Measurements from ENCODE around the gene CLEC16A.

CLEC16A gene

DNA sequence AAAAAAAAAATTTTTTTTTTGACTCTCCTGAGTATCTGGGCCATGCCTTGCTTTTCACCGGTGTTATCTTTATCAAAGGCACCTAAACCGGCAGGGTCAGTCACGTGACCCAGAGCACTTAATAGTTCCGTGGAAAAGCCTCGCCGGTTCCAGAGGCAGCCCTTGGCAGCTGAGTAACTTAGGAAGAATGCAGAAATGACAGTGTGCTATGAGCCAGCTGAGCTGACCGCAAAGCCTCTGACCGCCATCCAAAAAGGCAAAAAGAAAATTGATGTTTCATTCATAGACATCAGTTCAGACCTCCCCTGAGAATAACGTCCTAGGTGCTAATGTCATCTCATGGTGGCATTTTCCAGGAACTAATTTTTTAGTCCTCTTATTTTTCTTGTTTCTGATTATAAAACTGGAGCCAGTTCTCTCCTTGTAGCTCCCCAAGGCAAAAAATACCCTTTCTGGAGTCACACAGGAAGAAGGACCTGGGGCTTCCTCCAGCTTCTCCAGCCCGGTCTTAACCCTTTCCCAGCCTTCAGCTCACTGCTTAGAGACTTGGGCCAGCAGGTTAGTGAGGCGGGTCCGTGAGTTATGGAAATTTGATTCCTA is 189.1 kb downstream of the CLEC16A start:
- Histone ChIP-seq H3K27me3 (ENCODE audit: insufficient read depth, poor library complexity, severe bottlenecking) (no peaks in the 10 kb centered on the region), H3K27ac (replicated peaks) (no peak overlapping the region), H3K4me3 (replicated peaks; ENCODE audit: insufficient read depth, low read length) (no peak overlapping the region)
- peak; percentile 47 to 79 for DNase-seq (ENCODE audit: low read depth in 1 of 2, low spot score in 1 of 2)
- TF ChIP-seq GABPA (IDR thresholded peaks at IDR 0.05; ENCODE audit: low read depth) (no peak), POLR2AphosphoS5 (IDR thresholded peaks at IDR 0.05; ENCODE audit: low read depth) (0 out of 2 replicates have a peak, but pooled peaks have one; percentile 40)

DNA sequence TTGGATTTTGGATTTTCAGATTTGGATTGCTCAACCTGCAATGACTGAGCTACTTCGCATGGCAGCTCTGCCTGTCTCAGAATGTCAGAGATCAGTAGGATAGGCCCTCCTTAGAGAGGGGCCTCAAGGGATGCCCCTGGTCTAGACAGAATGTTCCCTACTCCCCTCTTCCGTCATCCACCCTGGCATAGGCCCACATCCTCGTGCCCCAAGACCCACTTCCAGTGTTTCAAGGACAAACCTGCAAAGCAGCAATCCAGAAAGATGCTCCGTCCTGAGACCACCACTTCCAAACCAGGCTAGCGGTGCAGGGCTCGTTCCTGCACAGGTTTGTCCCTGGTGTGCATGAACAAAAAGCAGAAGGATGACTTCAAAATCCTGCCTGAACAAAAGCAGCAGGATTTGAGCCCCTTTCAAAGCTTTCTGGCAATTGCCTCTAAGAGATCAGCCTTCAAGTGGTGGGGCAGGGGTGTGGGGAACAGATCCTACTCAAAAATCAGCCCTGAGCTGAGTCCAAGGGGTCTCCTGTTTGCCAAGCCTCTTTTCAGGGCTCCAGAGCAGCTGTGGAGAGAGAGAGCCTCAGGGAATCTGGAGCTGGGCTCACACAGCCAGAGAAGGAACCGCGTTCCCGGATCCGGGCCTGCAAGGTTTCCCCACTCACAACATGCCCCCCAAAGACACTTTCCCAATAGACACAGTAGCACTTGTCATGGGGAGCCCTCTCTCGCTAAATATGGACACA is 190.5 kb downstream of the CLEC16A start:
- H3K4me3 ChIP-seq (replicated peaks; ENCODE audit: insufficient read depth, low read length), result no peak overlapping the region
- no peak for TF ChIP-seq SPI1 (IDR thresholded peaks at IDR 0.05; ENCODE audit: borderline replicate concordance, low read depth)
- TF ChIP-seq, protein P1, sequence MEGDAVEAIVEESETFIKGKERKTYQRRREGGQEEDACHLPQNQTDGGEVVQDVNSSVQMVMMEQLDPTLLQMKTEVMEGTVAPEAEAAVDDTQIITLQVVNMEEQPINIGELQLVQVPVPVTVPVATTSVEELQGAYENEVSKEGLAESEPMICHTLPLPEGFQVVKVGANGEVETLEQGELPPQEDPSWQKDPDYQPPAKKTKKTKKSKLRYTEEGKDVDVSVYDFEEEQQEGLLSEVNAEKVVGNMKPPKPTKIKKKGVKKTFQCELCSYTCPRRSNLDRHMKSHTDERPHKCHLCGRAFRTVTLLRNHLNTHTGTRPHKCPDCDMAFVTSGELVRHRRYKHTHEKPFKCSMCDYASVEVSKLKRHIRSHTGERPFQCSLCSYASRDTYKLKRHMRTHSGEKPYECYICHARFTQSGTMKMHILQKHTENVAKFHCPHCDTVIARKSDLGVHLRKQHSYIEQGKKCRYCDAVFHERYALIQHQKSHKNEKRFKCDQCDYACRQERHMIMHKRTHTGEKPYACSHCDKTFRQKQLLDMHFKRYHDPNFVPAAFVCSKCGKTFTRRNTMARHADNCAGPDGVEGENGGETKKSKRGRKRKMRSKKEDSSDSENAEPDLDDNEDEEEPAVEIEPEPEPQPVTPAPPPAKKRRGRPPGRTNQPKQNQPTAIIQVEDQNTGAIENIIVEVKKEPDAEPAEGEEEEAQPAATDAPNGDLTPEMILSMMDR (IDR thresholded peaks at IDR 0.05; ENCODE audit: insufficient read depth, low read length), result no peak
- no peak for TF ChIP-seq POLR2AphosphoS5 (IDR thresholded peaks at IDR 0.05; ENCODE audit: low read depth)
- TF ChIP-seq GABPA (IDR thresholded peaks at IDR 0.05; ENCODE audit: low read depth), result no peak
- TF ChIP-seq, protein P2, sequence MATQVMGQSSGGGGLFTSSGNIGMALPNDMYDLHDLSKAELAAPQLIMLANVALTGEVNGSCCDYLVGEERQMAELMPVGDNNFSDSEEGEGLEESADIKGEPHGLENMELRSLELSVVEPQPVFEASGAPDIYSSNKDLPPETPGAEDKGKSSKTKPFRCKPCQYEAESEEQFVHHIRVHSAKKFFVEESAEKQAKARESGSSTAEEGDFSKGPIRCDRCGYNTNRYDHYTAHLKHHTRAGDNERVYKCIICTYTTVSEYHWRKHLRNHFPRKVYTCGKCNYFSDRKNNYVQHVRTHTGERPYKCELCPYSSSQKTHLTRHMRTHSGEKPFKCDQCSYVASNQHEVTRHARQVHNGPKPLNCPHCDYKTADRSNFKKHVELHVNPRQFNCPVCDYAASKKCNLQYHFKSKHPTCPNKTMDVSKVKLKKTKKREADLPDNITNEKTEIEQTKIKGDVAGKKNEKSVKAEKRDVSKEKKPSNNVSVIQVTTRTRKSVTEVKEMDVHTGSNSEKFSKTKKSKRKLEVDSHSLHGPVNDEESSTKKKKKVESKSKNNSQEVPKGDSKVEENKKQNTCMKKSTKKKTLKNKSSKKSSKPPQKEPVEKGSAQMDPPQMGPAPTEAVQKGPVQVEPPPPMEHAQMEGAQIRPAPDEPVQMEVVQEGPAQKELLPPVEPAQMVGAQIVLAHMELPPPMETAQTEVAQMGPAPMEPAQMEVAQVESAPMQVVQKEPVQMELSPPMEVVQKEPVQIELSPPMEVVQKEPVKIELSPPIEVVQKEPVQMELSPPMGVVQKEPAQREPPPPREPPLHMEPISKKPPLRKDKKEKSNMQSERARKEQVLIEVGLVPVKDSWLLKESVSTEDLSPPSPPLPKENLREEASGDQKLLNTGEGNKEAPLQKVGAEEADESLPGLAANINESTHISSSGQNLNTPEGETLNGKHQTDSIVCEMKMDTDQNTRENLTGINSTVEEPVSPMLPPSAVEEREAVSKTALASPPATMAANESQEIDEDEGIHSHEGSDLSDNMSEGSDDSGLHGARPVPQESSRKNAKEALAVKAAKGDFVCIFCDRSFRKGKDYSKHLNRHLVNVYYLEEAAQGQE (IDR thresholded peaks at IDR 0.05; ENCODE audit: insufficient replicate concordance, low read depth), result no peak
- DNase-seq (ENCODE audit: low read depth in 1 of 2, low spot score in 1 of 2), result no peak
- H3K27me3 ChIP-seq (ENCODE audit: insufficient read depth, poor library complexity, severe bottlenecking), result no peaks in the 10 kb centered on the region
- H3K27ac ChIP-seq (replicated peaks), result no peak overlapping the region

DNA sequence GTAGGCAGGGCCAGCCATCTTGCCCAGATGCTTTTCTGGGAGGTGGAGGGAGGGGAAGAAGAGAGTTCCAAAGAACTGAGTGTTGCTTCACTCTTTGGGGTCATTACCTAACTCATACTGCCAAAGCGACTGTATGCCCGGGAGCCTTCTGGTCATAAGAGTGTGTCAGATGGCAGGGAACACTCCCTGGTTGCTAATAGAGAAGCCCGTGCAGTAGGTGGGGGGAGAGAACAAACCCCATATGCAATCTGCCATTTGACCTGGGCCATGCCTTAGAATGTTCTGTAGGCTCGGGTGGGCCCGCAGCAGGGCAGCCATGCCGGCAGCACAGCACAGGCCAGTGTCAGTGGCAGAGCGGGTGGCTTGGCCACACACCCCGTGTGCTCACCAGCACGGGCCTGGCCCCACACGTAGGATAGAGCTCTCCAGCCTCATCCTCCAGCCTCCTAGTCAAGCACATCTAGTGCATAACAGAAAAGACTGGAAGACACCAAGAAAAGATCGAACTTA is 191.2 kb downstream of the CLEC16A start:
- Histone ChIP-seq H3K4me3 (replicated peaks; ENCODE audit: insufficient read depth, low read length) (no peak overlapping the region), H3K27ac (replicated peaks) (no peak overlapping the region), H3K27me3 (ENCODE audit: insufficient read depth, poor library complexity, severe bottlenecking) (no peaks in the 10 kb centered on the region)
- peak; percentile 84 to 85 for DNase-seq (ENCODE audit: low read depth in 1 of 2, low spot score in 1 of 2)
- TF ChIP-seq GABPA (IDR thresholded peaks at IDR 0.05; ENCODE audit: low read depth), result no peak
- no peak for TF ChIP-seq POLR2AphosphoS5 (IDR thresholded peaks at IDR 0.05; ENCODE audit: low read depth)
- TF ChIP-seq, protein P1 (IDR thresholded peaks at IDR 0.05; ENCODE audit: insufficient read depth, low read length), result no peak
- TF ChIP-seq, protein P2 (IDR thresholded peaks at IDR 0.05; ENCODE audit: insufficient replicate concordance, low read depth), result no peak
- no peak for TF ChIP-seq SPI1 (IDR thresholded peaks at IDR 0.05; ENCODE audit: borderline replicate concordance, low read depth)

DNA sequence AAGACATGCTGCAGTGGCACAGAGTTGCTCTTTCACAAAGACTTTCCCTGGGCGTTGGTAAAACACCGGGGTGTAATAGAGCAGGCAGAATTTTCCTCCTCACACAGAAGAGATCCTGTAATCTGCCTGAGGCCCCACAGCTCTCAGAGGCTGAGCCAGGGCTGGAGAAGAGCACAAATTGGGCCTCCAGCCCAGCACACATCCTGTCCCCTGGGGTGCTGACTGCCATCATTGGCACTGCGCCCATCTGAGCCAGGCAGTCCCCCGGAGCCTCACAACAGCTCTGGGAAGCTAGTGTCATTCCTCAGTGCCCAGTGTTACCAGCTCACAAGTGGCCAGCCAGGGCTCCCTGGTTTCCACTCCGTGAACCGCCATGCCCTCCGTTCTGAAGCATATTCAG is 192.2 kb downstream of the CLEC16A start:
- DNase-seq (ENCODE audit: low read depth in 1 of 2, low spot score in 1 of 2), result no peak
- no peak overlapping the region for H3K27ac ChIP-seq (replicated peaks)
- TF ChIP-seq, protein P2 (IDR thresholded peaks at IDR 0.05; ENCODE audit: insufficient replicate concordance, low read depth), result no peak
- TF ChIP-seq, protein P1 (IDR thresholded peaks at IDR 0.05; ENCODE audit: insufficient read depth, low read length), result no peak
- TF ChIP-seq GABPA (IDR thresholded peaks at IDR 0.05; ENCODE audit: low read depth), result no peak

More for the DNA sequence above, 192.2 kb downstream of the CLEC16A start:
- H3K27me3 ChIP-seq (ENCODE audit: insufficient read depth, poor library complexity, severe bottlenecking), result no peaks in the 10 kb centered on the region
- H3K4me3 ChIP-seq (replicated peaks; ENCODE audit: insufficient read depth, low read length), result no peak overlapping the region

Data from HL-60 (cell line).